HepG2 (cell line): ENCODE results near the gene TAF11L3. TPM values are rescaled to one million over a fixed set of nuclear protein-coding genes. Genes with fewer than 3 reads are reported as not detected.
"Not testable (repeated sequence)": the region's sequence is repeated elsewhere in the genome, so short reads cannot be mapped to it uniquely, and the experiment has no call there.

ENCODE experiments used
- ATAC-seq: fragments of 200-7000 bp; cut with Tn5 transposase; 3 replicates; pipeline ENCODE4 v1.9.1; 2020; ENCODE audit warnings: mild to moderate bottlenecking, moderate library complexity
- Bru-seq: library from RNA; stranded (reverse); fragments of 400-500 nt; gene quantifications from one replicate; lab custom pipeline; 2021; lab: Mats Ljungman, UMichigan
- BruChase-seq, 2 experiments: library from RNA; stranded (reverse); fragments of 400-500 nt; gene quantifications; one replicate each; lab custom pipeline; 2021; lab: Mats Ljungman, UMichigan
- BruUV-seq: library from RNA; stranded (reverse); fragments of 400-500 nt; replicated peaks from 2 replicates; lab custom pipeline; 2021; lab: Mats Ljungman, UMichigan
- CTCF ChIA-PET: fragments of 300-600 bp; formaldehyde crosslinking; extraction: SDS; loops from one replicate; lab custom pipeline; 2021; ENCODE audit warnings: low total read pairs, inconsistent platforms, low intra/inter-chr PET ratio; lab: Yijun Ruan, JAX
- POLR2A ChIA-PET: fragments of 350-600 bp; sonication (Branson Sonifier 250); formaldehyde crosslinking; loops from one replicate; lab custom pipeline; 2020; ENCODE audit warnings: antibody characterized with exemption, inconsistent platforms; lab: Yijun Ruan, JAX
- DNase-seq: peaks from one replicate; pipeline ENCODE4 v3.0.0-alpha.2; 2015; ENCODE audit warnings: low spot score
- FAIRE-seq: peaks from 3 replicates; lab custom pipeline; 2011; peaks lifted over from hg19 to GRCh38; lab: Jason Lieb, UNC
- H2AFZ ChIP-seq: one replicate; pipeline ENCODE4 v1.6.1; 2011; ENCODE audit warnings: low read length, inconsistent platforms
- H3K27ac ChIP-seq: fragments of 300-600 bp; 3 replicates; pipeline ENCODE4 v1.8.0; 2011; ENCODE audit warnings: mixed run types, mild to moderate bottlenecking, mixed read lengths, low read length, inconsistent platforms; ENCODE audit not compliant: insufficient read depth; ENCODE audit errors: extremely low read length
- H3K27me3 ChIP-seq, 2 experiments: fragments of 200-600 bp in 1 of 2; 2 replicates in 1 of 2; 3 replicates in 1 of 2; pipeline versions ENCODE4 v1.6.0 to v1.8.0; 2011; ENCODE audit warnings: low read length in 2 of 2, mild to moderate bottlenecking in 2 of 2, moderate library complexity in 2 of 2, inconsistent platforms in 1 of 2; ENCODE audit not compliant: insufficient read depth in 2 of 2, control insufficient read depth in 1 of 2
- H3K36me3 ChIP-seq, 2 experiments: fragments of 200-600 bp in 1 of 2; replicated peaks in 1 of 2; 2 replicates in 1 of 2; 3 replicates in 1 of 2; pipeline versions ENCODE4 v1.5.1 to v1.8.0; 2011; ENCODE audit warnings: low read length in 2 of 2, inconsistent platforms in 1 of 2; ENCODE audit not compliant: insufficient read depth in 2 of 2, control insufficient read depth in 1 of 2
- H3K4me1 ChIP-seq: 2 replicates; pipeline ENCODE4 v1.5.1; 2012; ENCODE audit warnings: low read length, inconsistent platforms; ENCODE audit not compliant: insufficient read depth
- H3K4me2 ChIP-seq: 2 replicates; pipeline ENCODE4 v1.6.0; 2011; ENCODE audit warnings: low read depth, low read length, inconsistent platforms
- H3K4me3 ChIP-seq, 3 experiments: fragments of 200-600 bp in 1 of 3; sonication (generic), shearing (Covaris generic) in 1 of 3; replicated peaks in 1 of 3; 2 replicates each; pipeline ENCODE4 v1.5.1; 2011 to 2016; ENCODE audit warnings: low read length in 3 of 3, inconsistent platforms in 2 of 3, low read depth in 2 of 3, mild to moderate bottlenecking in 2 of 3, control low read depth in 1 of 3, mixed read lengths in 1 of 3; ENCODE audit not compliant: insufficient read depth in 1 of 3
- H3K79me2 ChIP-seq: one replicate; pipeline ENCODE4 v1.6.1; 2011; ENCODE audit warnings: low read length, inconsistent platforms; ENCODE audit not compliant: insufficient read depth
- H3K9ac ChIP-seq: 2 replicates; pipeline ENCODE4 v1.6.0; 2011; ENCODE audit warnings: mild to moderate bottlenecking, low read depth, low read length, inconsistent platforms; ENCODE audit not compliant: insufficient read depth
- H3K9me3 ChIP-seq: 2 replicates; pipeline ENCODE4 v1.5.1; 2012; ENCODE audit warnings: mild to moderate bottlenecking, low read length
- H4K20me1 ChIP-seq: 2 replicates; pipeline ENCODE4 v1.6.0; 2011; ENCODE audit warnings: inconsistent platforms, mild to moderate bottlenecking, low read length, moderate library complexity; ENCODE audit not compliant: insufficient read depth
- MED1 ChIP-seq: sonication (generic); formaldehyde crosslinking; IDR thresholded peaks from 2 replicates; pipeline ENCODE4 v1.4.0; 2020; ENCODE audit warnings: missing genetic modification reagents
- WGBS: methylation state at CpG from one replicate; pipeline ENCODE4 v1.1.6; 2017; ENCODE audit warnings: low lambda C conversion rate; 5-methylcytosine and 5-hydroxymethylcytosine counted together
- in situ Hi-C: cut with HindIII; loops from 2 replicates; pipeline ENCODE4 v1.10.0; 2017; ENCODE audit warnings: low pct_unique_long_range_greater_than_20kb; ENCODE audit not compliant: extremely low pct_ligation_motif_present
- intact Hi-C: fragments of 100-400 bp; cut with micrococcal nuclease; formaldehyde crosslinking; loops from one replicate; pipeline ENCODE4 v1.10.0; 2022; ENCODE audit not compliant: unreplicated experiment
- long read RNA-seq, 2 experiments: library from RNA in 1 of 2; library from polyadenylated mRNA in 1 of 2; stranded (forward) in 1 of 2; unstranded in 1 of 2; transcript quantifications; one replicate each; pipeline ENCODE4 v2.0.0, GENCODE V29; 2019 to 2022
- polyA minus RNA-seq, 3 experiments: library from RNA; depleted of rRNA, polyadenylated mRNA; stranded (reverse); fragments of >200 nt; gene quantifications; 2 replicates each; pipeline ENCODE4 v1.2.3, GENCODE V29; 2011; ENCODE audit warnings: low replicate concordance in 1 of 3
- polyA plus RNA-seq, 8 experiments: library from polyadenylated mRNA; depleted of rRNA in 3 of 8; stranded (reverse) in 7 of 8; unstranded in 1 of 8; fragments of >200 nt; fragmentation: Illumina TruSeq in 4 of 8; extraction: Trizol in 4 of 8; gene quantifications; 2 replicates each; pipeline versions ENCODE4 v1.2.1 to v1.2.3, GENCODE V29; 2011 to 2016; ENCODE audit warnings: low read depth in 4 of 8, missing spikeins in 1 of 8, mixed read lengths in 1 of 8; ENCODE audit not compliant: insufficient read depth in 1 of 8
- total RNA-seq, 5 experiments: library from RNA; depleted of rRNA; stranded (reverse); fragments of >200 nt; fragmentation: Illumina TruSeq; extraction: Trizol; gene quantifications; 2 replicates each; pipeline ENCODE4 v1.2.3, GENCODE V29; 2016; ENCODE audit warnings: low read depth in 1 of 5

Gene TAF11L3
- total RNA-seq (2016; rRNA removed; fragmentation: Illumina TruSeq; extraction: Trizol) (not detected in 2 replicates), polyA plus RNA-seq (2011; rRNA removed) (not detected in 2 replicates), polyA minus RNA-seq (2011; rRNA and poly(A)+ RNA removed; ENCODE audit: low replicate concordance) (not detected in 2 replicates), Bru-seq, nascent RNA (not detected), BruChase-seq, experiment 1, labeled RNA remaining after a 6-hour chase (not detected), BruChase-seq, experiment 2, labeled RNA remaining after a 2-hour chase (not detected)
- total RNA-seq (2016; cell fraction: cytosol; rRNA removed; fragmentation: Illumina TruSeq; extraction: Trizol; ENCODE audit: low read depth) = not detected in 2 replicates
- total RNA-seq (2016; cell fraction: insoluble cytoplasmic fraction; rRNA removed; fragmentation: Illumina TruSeq; extraction: Trizol) = not detected in 2 replicates
- total RNA-seq (2016; cell fraction: membrane; rRNA removed; fragmentation: Illumina TruSeq; extraction: Trizol) = not detected in 2 replicates
- not detected in 2 replicates for total RNA-seq (2016; cell fraction: nucleus; rRNA removed; fragmentation: Illumina TruSeq; extraction: Trizol)
- polyA plus RNA-seq (2011; cell fraction: cytosol; rRNA removed) = not detected in 2 replicates
- polyA plus RNA-seq (2011; cell fraction: nucleus; rRNA removed) = not detected in 2 replicates
- not detected in 2 replicates for polyA plus RNA-seq (2012)
- not detected in 2 replicates for polyA plus RNA-seq (2016; cell fraction: cytosol; fragmentation: Illumina TruSeq; extraction: Trizol; ENCODE audit: low read depth)
- not detected in 2 replicates for polyA plus RNA-seq (2016; cell fraction: insoluble cytoplasmic fraction; fragmentation: Illumina TruSeq; extraction: Trizol; ENCODE audit: low read depth)
- polyA plus RNA-seq (2016; cell fraction: membrane; fragmentation: Illumina TruSeq; extraction: Trizol; ENCODE audit: low read depth) = not detected in 2 replicates
- polyA plus RNA-seq (2016; cell fraction: nucleus; fragmentation: Illumina TruSeq; extraction: Trizol; ENCODE audit: insufficient read depth, low read depth) = not detected in 2 replicates
- polyA minus RNA-seq (2011; cell fraction: cytosol; rRNA and poly(A)+ RNA removed) = not detected in 2 replicates
- polyA minus RNA-seq (2011; cell fraction: nucleus; rRNA and poly(A)+ RNA removed) = not detected in 2 replicates
- long read RNA-seq, experiment 1 = 0 reads
- long read RNA-seq, experiment 2 = 0 reads

DNA sequence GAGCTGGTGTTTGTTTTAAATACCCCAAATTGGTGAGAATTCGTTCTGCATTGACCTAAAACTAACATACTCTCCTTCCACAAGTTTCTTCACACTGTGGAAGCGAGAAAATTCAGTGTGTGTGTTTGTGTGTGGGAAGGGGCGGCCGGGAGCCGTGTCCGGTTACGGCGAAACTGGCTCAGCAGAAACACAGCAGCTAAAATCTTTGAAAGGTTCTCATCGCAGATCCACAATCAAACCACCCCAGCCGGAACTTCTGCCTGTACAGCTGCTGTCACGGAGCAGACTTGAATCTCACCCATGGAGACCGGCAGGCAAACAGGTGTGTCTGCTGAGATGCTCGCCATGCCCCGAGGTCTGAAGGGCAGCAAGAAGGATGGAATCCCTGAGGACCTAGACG, at the start of gene TAF11L3:
TSS of gene TAF11L3 (plus strand) at position 301 of the 400 bp plus-strand sequence.
- H3K4me3 ChIP-seq, in situ Hi-C loops, DNase-seq, POLR2A ChIA-PET, H4K20me1 ChIP-seq, H2AFZ ChIP-seq, H3K79me2 ChIP-seq, H3K9me3 ChIP-seq, H3K36me3 ChIP-seq, H3K4me2 ChIP-seq, CTCF ChIA-PET, intact Hi-C loops, H3K27ac ChIP-seq, BruUV-seq, FAIRE-seq, ATAC-seq, H3K4me1 ChIP-seq, H3K9ac ChIP-seq, H3K27me3 ChIP-seq: not testable (repeated sequence)
- WGBS = no CpG with 5 or more reads among the region's 15 CpGs

- no TSS peak for BruUV-seq
- no peak overlapping the region for H3K4me3 ChIP-seq
- no peak for FAIRE-seq
- ATAC-seq = no peak
- no peak for TF ChIP-seq MED1
- TF ChIP-seq, all 625 proteins: peak for 0
- in situ Hi-C loops (no loop called here), intact Hi-C loops (no loop called here)
- CTCF ChIA-PET = no interaction called here
- no peaks in the 10 kb centered on the region for H4K20me1 ChIP-seq
- POLR2A ChIA-PET = no interaction called here
- H3K79me2 ChIP-seq = no peaks in the 10 kb centered on the region
- no peaks in the 10 kb centered on the region for H3K27me3 ChIP-seq
- H2AFZ ChIP-seq = no peak overlapping the region
- no peaks in the 10 kb centered on the region for H3K9me3 ChIP-seq
- H3K4me2 ChIP-seq = no peak overlapping the region
- no peak overlapping the region for H3K27ac ChIP-seq
- DNase-seq = no peak
- H3K4me1 ChIP-seq = no peaks in the 10 kb centered on the region
- no peak overlapping the region for H3K9ac ChIP-seq
- H3K36me3 ChIP-seq = no peaks in the 10 kb centered on the region
Observed at GRCh38 chr5:17470064-17470463, 48.1 kb upstream of the TAF11L3 start.

DNA sequence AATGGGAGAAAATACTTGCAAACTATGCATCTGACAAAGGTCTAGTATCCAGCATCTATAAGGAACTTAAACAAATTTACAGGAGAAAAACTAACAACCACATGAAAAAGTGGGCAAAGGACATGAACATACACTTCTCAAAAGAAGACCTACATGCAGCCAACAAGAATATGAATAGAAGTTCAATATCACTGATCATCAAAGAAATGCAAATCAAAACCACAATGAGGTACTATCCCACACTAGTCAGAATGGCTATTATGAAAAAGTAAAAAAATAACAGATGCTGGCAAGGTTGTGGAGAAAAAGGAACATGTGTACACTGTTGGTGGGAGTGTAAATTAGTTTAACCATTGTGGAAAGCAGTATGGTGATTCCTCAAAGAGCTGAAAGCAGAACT, 43.1 kb upstream of the TAF11L3 start:
- H3K4me2 ChIP-seq, POLR2A ChIA-PET, H3K4me1 ChIP-seq, H3K27me3 ChIP-seq, FAIRE-seq, H3K27ac ChIP-seq, H3K9ac ChIP-seq, intact Hi-C loops, BruUV-seq, H2AFZ ChIP-seq, H3K4me3 ChIP-seq, H3K79me2 ChIP-seq, CTCF ChIA-PET, DNase-seq, H3K9me3 ChIP-seq, ATAC-seq, in situ Hi-C loops, H3K36me3 ChIP-seq, H4K20me1 ChIP-seq: not testable (repeated sequence)
